Central memory CD4-positive, alpha-beta T cell (primary cell): ENCODE measurements around the gene CSGALNACT2.
"Not testable (repeated sequence)": the region's sequence is repeated elsewhere in the genome, so short reads cannot be mapped to it uniquely, and the experiment has no call there.

ENCODE experiments used
- DNase-seq: peaks from one replicate; pipeline ENCODE4 v3.0.0; 2022

The CSGALNACT2 gene

GRCh38 chr10:43125274-43125845, 12.9 kb upstream of the CSGALNACT2 start:
- no peak for DNase-seq

DNA sequence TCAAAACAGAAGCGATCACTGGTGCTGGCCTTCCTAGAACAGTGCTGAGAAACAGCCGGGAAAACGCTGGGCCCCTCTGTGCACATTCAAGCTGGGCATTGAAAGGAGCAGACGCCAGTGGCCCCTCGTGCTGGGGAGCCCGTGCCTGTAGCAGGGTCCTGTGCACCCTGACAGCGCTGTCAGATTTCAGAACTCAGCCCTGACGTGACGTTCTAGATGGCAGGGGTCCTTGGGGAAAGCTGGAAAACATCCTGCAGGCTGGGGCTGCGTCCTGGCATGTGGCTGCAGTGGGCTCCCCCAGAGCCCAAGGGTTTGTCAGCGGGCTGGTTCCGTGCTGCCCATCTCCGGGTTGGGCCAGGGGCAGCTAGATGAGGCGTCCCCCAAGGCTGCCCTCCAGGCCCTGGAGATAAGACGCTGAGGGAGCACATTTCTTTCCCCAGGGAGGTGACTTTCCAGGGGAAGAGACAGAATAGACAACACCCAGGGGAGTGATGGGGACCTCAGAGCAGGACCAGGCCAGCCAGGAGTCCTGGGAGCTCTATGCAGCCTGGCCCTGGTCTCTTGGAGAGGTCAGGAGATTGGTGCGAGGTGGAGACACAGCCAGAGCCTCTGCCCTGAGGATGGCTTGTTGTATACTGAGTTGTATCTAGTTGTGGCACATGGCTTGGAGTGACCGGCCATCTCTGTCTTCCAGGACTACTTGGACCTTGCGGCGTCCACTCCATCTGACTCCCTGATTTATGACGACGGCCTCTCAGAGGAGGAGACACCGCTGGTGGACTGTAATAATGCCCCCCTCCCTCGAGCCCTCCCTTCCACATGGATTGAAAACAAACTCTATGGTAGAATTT, 12.1 kb upstream of the CSGALNACT2 start:
- DNase-seq = no peak

DNA sequence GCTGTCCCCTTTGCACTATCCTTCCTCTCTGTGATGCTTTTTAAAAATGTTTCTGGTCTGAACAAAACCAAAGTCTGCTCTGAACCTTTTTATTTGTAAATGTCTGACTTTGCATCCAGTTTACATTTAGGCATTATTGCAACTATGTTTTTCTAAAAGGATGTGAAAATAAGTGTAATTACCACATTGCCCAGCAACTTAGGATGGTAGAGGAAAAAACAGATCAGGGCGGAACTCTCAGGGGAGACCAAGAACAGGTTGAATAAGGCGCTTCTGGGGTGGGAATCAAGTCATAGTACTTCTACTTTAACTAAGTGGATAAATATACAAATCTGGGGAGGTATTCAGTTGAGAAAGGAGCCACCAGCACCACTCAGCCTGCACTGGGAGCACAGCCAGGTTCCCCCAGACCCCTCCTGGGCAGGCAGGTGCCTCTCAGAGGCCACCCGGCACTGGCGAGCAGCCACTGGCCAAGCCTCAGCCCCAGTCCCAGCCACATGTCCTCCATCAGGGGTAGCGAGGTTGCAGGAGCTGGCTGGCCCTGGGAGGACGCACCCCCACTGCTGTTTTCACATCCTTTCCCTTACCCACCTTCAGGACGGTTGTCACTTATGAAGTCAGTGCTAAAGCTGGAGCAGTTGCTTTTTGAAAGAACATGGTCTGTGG, 11.4 kb upstream of the CSGALNACT2 start:
- no peak for DNase-seq

DNA sequence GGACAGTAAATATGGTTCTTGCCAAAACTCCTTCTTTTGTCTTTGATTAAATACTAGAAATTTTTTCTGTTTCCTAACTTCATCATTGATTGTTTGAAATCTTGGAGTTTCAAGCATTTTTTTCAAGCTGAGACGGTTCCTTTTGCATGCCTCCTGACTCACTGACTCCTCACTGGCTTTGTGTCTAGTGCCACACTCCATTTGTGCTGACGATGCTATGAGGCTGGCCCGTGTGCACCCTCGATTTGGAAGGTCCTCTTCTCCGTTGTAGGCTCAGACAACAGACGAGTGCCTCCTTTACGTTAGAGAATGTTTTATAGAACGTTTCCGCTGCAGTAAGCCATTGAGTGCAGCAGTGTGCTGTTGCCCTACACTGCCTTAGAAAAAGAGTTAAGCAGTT, 10.8 kb upstream of the CSGALNACT2 start:
- DNase-seq = no peak

GRCh38 chr10:43128331-43128730, 9.9 kb upstream of the CSGALNACT2 start:
- no peak for DNase-seq

DNA sequence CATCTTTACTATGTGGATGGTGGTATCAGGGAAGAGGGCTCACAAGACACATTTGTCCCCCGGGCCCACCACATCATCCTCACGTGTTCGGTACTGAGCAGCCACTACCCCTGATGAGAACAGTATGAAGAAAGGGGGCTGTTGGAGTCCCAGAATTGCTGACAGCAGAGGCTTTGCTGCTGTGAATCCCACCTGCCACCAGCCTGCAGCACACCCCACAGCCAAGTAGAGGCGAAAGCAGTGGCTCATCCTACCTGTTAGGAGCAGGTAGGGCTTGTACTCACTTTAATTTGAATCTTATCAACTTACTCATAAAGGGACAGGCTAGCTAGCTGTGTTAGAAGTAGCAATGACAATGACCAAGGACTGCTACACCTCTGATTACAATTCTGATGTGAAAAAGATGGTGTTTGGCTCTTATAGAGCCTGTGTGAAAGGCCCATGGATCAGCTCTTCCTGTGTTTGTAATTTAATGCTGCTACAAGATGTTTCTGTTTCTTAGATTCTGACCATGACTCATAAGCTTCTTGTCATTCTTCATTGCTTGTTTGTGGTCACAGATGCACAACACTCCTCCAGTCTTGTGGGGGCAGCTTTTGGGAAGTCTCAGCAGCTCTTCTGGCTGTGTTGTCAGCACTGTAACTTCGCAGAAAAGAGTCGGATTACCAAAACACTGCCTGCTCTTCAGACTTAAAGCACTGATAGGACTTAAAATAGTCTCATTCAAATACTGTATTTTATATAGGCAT, 9.1 kb upstream of the CSGALNACT2 start:
- no peak for DNase-seq

GRCh38 chr10:43130770-43131171, 7.5 kb upstream of the CSGALNACT2 start:
- DNase-seq = no peak

GRCh38 chr10:43131256-43131655, 7.0 kb upstream of the CSGALNACT2 start:
- no peak for DNase-seq

DNA sequence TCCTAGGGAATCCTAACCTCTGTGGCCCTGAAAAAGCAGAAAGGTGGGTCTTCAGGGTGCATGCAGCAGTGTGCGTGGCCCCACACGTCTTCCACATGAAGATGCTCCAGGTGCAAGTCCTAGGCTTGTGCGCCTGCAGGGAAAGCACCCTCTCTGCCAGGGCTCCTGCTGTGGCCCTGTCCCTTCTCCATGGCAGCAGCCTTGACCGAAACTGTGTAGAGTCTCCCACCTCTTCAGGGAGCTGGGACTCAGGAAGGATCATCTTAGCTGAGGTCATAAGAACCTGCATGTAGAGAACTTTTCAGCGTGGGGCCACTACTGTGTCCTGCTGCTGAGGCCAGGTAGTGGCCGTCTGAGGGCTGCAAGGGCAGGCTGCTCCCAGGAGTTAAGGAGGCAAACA, 6.3 kb upstream of the CSGALNACT2 start:
- DNase-seq = no peak

- DNase-seq = no peak
Observed at GRCh38 chr10:43132867-43133787, 5.1 kb upstream of the CSGALNACT2 start.

- DNase-seq = no peak
Observed at GRCh38 chr10:43134126-43134905, 3.9 kb upstream of the CSGALNACT2 start.

- DNase-seq = no peak
Observed at GRCh38 chr10:43135064-43135463, 3.2 kb upstream of the CSGALNACT2 start.

DNA sequence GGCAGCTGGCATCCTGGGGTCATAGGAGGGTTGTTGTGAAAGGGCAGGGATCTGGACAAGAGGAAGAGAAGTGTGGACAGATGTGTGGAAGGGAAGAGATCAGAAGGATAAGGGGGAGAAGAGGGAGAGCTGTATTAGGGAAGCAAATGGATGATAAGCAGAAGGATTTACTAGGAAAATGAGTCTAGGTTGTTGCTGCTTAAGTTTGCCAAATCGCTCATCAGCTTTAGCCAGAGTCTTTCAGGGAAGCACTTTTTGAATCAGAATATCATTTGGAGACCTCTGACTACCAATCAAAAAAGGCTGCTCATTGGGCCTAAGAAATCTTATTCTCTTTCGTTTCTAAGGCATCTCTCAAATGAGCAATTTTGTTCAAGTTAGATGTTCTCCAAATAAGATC, 2.6 kb upstream of the CSGALNACT2 start:
- no peak for DNase-seq

- no peak for DNase-seq
Observed at GRCh38 chr10:43136432-43136831, 1.8 kb upstream of the CSGALNACT2 start.

DNA sequence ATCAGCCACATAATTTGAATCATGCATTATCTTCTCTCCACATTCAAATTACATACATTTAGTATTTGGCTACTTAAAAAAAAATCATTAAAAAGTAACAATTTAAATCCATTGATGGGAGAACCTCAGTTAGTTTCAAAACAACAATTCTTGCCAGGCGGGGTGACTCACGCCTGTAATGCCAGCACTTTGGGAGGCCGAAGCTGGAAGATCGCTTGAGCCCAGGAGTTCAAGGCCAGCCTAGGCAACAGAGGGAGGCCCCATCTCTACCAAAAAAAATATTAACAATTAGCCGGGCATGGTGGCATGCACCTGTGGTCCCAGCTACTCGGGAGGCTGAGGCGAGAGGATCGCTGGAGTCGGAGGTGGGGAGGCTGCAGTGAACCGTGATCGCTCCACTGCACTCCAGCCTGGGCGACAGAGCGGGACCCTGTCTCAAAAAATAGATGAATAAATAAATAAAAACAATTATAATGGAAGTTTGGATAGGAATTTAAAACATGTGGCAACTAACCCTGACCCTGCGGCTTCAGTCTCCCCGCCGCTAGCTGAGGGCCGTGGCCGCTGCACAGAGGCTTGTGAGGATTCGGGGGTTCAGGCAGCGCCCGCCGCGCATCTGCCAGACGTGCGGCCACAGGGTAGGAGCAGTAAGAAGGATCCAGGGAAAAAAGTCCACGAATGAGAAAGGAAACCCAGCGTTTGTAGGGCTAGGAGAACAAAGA, 1.1 kb upstream of the CSGALNACT2 start:
- no peak for DNase-seq

DNA sequence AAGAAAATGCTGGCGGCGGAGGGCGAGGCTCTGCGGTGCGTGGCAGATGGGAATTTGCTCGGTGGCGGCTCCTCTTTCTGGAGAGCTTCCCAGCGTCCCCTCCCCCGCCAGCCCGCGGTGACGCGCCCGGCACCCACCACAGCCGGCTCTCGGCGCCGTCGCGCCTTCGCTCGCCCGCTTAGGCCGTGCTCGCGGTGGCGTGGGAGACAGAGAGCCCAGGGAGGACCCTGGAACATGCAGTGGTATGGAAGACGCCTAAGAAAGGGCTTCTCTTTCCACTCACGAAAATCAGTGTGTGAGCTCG, 576 bp upstream of the CSGALNACT2 start:
- DNase-seq = no peak

GRCh38 chr10:43138757-43139241, 554 bp downstream of the CSGALNACT2 start:
- peak; percentile 70 for DNase-seq

- DNase-seq = no peak
Observed at GRCh38 chr10:43141421-43141820, 3.2 kb downstream of the CSGALNACT2 start.

GRCh38 chr10:43145311-43145710, 7.1 kb downstream of the CSGALNACT2 start:
- no peak for DNase-seq

DNA sequence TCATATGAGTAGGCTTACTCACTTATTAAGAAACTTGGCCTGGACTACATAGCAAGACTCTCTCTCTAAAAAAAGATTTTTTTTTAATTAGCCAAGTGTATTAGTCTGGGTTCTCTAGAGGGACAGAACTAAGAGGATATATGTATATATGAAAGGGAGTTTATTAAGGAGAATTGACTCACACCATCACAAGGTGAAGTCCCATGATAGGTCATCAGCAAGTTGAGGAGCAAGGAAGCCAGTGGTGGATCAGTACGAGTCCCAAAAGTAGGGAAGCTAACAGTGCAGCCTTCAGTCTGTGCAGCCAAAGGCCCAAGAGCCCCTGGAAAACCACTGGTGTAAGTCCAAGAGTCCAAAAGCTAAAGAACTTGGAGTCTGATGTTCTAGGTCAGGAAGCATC, 7.7 kb downstream of the CSGALNACT2 start:
- not testable (repeated sequence) for DNase-seq

DNA sequence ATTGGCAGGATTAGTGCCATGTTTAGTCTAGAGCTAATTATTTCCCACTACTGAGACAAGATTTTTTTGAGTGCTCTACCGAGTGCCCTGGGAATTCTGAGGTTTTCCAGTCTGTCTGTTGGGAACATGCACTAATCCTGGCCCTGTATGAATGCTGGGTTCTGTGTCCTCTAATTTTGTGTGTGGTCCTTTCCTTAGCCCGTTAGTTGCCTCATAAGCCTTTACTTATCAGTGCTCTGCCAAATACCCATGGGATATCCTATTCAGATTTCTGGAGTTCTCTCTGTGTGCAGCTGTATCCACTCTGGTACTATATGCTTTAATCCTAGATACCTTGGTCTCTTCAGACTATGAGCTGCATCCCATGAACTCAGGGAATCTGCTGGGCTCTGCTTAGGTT, 13.1 kb downstream of the CSGALNACT2 start:
- DNase-seq = no peak
